Skeletal muscle satellite cell (primary cell): ENCODE measurements around the gene MAPK10. TPM values are rescaled to one million over a fixed set of nuclear protein-coding genes. Genes with fewer than 3 reads are reported as not detected.

Experiments used
- H3K27me3 ChIP-seq: 2 replicates; pipeline ENCODE4 v1.7.0; 2013; ENCODE audit warnings: low read length; ENCODE audit not compliant: control insufficient read depth, insufficient read depth
- H3K36me3 ChIP-seq: 2 replicates; pipeline ENCODE4 v1.7.0; 2013; ENCODE audit warnings: mild to moderate bottlenecking, control low read depth, low read length; ENCODE audit not compliant: insufficient read depth
- H3K4me1 ChIP-seq: 2 replicates; pipeline ENCODE4 v1.7.0; 2013; ENCODE audit warnings: low read length; ENCODE audit not compliant: control insufficient read depth, insufficient read depth
- H3K4me2 ChIP-seq: 2 replicates; pipeline ENCODE4 v1.7.0; 2013; ENCODE audit warnings: mild to moderate bottlenecking, low read length
- H3K4me3 ChIP-seq: 2 replicates; pipeline ENCODE4 v1.7.0; 2013; ENCODE audit warnings: low read length
- H3K9ac ChIP-seq: 2 replicates; pipeline ENCODE4 v1.7.0; 2013; ENCODE audit warnings: mild to moderate bottlenecking, low read depth, low read length, moderate library complexity
- H3K9me3 ChIP-seq: replicated peaks from 2 replicates; pipeline ENCODE4 v1.7.0; 2013; ENCODE audit warnings: mild to moderate bottlenecking, control low read depth, low read length
- small RNA-seq: library from RNA; depleted of rRNA; stranded (forward); fragments of <200 nt; gene quantifications from one replicate; pipeline ENCODE3, GENCODE V24; 2012

Gene MAPK10

DNA sequence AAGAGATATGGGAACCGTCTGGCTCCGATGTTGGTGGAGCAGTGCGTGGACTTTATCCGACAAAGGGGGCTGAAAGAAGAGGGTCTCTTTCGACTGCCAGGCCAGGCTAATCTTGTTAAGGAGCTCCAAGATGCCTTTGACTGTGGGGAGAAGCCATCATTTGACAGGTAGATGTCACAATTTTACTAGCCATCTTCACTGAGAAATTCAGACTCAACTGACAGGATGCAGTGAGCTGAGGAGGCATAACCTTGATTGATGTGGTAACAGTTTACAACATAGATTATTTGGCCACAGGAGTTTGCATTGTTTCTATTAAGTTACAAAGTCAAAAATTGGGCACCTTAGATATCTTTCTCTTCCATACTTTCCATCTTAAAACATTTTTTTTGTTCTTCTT is 417.7 kb downstream of the MAPK10 start:
- no peaks in the 10 kb centered on the region for H3K36me3 ChIP-seq
- H3K4me2 ChIP-seq = no peak overlapping the region
- H3K4me3 ChIP-seq = no peak overlapping the region
- H3K27me3 ChIP-seq = no peaks in the 10 kb centered on the region
- H3K9ac ChIP-seq = no peak overlapping the region
- H3K9me3 ChIP-seq = no peaks in the 10 kb centered on the region
- H3K4me1 ChIP-seq = no peaks in the 10 kb centered on the region

GRCh38 chr4:85940151-85940550 is 419.7 kb downstream of the MAPK10 start:
- no peak overlapping the region for H3K4me2 ChIP-seq
- H3K36me3 ChIP-seq = no peaks in the 10 kb centered on the region
- no peaks in the 10 kb centered on the region for H3K4me1 ChIP-seq
- no peak overlapping the region for H3K9ac ChIP-seq
- H3K27me3 ChIP-seq = no peaks in the 10 kb centered on the region
- H3K9me3 ChIP-seq = no peaks in the 10 kb centered on the region
- H3K4me3 ChIP-seq = no peak overlapping the region

Small RNA genes lying within 50 kb of the gene (small RNA-seq; reads per million reads assigned to genes)
- not detected for gene RN7SKP96
